ENCODE measurements around the gene MRPS2.

The MRPS2 gene

DNA sequence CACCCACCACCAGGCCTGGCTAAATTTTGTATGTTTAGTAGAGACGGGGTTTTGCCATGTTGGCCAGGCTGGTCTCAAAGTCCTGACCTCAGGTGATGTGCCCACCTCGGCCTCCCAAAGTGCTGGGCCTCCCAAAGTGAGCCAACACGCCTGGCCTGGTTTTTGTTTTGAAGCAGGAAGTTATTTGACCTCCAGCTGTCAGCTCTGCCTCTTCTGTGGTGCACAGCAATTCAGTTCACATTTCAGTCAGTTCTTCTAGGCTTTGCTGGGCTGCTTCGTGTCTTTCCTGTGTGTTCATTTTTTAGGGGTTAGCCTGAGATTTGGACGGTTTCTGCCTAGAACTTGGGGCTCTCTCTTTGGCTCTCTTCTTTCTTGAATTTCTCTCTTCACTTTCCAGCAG lies 29.7 kb downstream of the MRPS2 start:
- no peaks in the 10 kb centered on the region for H3K79me2 ChIP-seq (ENCODE audit: insufficient read depth, low read length)
- no peaks in the 10 kb centered on the region for H3K4me1 ChIP-seq (ENCODE audit: insufficient read depth, low read length, severe bottlenecking)
- H3K27ac ChIP-seq (ENCODE audit: low read depth, low read length, poor library complexity, severe bottlenecking) = no peak overlapping the region
- H3K4me3 ChIP-seq (ENCODE audit: low read depth, low read length, poor library complexity, severe bottlenecking) = no peak overlapping the region
- no peaks in the 10 kb centered on the region for H3K9me3 ChIP-seq (ENCODE audit: low read length)
- no peaks in the 10 kb centered on the region for H3K27me3 ChIP-seq (ENCODE audit: insufficient read depth, low read length)
- no peak for TF ChIP-seq EZH2 (IDR thresholded peaks at IDR 0.05; ENCODE audit: borderline replicate concordance, low read length)
- TF ChIP-seq, protein P1, sequence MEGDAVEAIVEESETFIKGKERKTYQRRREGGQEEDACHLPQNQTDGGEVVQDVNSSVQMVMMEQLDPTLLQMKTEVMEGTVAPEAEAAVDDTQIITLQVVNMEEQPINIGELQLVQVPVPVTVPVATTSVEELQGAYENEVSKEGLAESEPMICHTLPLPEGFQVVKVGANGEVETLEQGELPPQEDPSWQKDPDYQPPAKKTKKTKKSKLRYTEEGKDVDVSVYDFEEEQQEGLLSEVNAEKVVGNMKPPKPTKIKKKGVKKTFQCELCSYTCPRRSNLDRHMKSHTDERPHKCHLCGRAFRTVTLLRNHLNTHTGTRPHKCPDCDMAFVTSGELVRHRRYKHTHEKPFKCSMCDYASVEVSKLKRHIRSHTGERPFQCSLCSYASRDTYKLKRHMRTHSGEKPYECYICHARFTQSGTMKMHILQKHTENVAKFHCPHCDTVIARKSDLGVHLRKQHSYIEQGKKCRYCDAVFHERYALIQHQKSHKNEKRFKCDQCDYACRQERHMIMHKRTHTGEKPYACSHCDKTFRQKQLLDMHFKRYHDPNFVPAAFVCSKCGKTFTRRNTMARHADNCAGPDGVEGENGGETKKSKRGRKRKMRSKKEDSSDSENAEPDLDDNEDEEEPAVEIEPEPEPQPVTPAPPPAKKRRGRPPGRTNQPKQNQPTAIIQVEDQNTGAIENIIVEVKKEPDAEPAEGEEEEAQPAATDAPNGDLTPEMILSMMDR (IDR thresholded peaks at IDR 0.05; ENCODE audit: low read length) = no peak
- no peaks in the 10 kb centered on the region for H3F3A ChIP-seq (ENCODE audit: insufficient read depth, low read length)
- H3K4me2 ChIP-seq (ENCODE audit: low read length) = no peak overlapping the region
- H3K9me2 ChIP-seq (ENCODE audit: low read depth, low read length) = no peaks in the 10 kb centered on the region
- no peaks in the 10 kb centered on the region for H3K36me3 ChIP-seq (ENCODE audit: insufficient read depth, low read length)
- H3K9ac ChIP-seq (ENCODE audit: low read length) = no peak overlapping the region
- H4K20me1 ChIP-seq (ENCODE audit: insufficient read depth, low read length) = no peaks in the 10 kb centered on the region
- no peak overlapping the region for H2AFZ ChIP-seq (ENCODE audit: low read length)

DNA sequence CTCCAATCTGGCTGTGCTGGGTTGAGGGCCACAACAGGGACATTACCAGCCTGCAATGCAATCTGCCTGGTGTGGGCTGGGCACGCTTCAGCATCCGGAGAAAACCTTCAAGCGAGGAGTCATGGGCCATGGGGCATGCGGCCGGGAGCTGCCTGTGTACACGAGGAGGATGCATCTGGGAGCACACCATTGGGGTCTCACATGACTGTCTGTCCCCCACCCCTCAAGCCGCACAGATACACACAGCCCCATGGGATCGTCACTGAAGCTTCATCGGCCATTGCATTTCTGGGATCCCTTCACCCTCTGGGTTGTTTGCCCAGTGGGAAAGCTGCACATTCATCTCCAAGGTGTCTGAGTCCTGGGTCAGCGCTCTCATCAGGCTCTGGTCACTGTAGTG lies 30.6 kb downstream of the MRPS2 start:
- no peaks in the 10 kb centered on the region for H3F3A ChIP-seq (ENCODE audit: insufficient read depth, low read length)

DNA sequence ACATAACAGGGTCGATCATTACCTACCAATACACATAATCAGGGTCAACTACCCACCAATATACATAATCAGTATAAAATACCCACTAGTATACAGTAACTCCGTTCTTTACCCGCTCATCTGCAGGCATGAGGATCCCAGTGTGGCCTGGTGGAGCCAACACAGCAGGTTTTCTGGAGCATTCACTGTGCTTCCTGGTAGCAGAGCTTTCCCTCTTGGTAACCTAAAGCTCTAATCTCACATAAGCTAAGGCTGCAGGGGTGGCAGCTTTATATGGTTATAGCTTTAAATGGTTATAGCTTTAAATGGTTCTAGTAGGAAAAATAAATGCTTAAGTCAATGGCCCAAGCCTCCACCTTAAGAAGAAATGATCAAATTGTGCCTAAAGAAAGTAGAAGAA lies 32.6 kb downstream of the MRPS2 start:
- H4K20me1 ChIP-seq (ENCODE audit: insufficient read depth, low read length) = no peaks in the 10 kb centered on the region

More for the DNA sequence above, 30.6 kb downstream of the MRPS2 start:
- no peak overlapping the region for H2AFZ ChIP-seq (ENCODE audit: low read length)
- no peaks in the 10 kb centered on the region for H3K79me2 ChIP-seq (ENCODE audit: insufficient read depth, low read length)
- no peaks in the 10 kb centered on the region for H3K4me1 ChIP-seq (ENCODE audit: insufficient read depth, low read length, severe bottlenecking)
- no peaks in the 10 kb centered on the region for H3K9me3 ChIP-seq (ENCODE audit: low read length)
- no peak overlapping the region for H3K4me2 ChIP-seq (ENCODE audit: low read length)
- H3K27me3 ChIP-seq (ENCODE audit: insufficient read depth, low read length) = no peaks in the 10 kb centered on the region; the same call in 1 of the 2 replicates
- no peak overlapping the region for H3K27ac ChIP-seq (ENCODE audit: low read depth, low read length, poor library complexity, severe bottlenecking)
- H4K20me1 ChIP-seq (ENCODE audit: insufficient read depth, low read length) = no peaks in the 10 kb centered on the region
- no peaks in the 10 kb centered on the region for H3K36me3 ChIP-seq (ENCODE audit: insufficient read depth, low read length)
- no peaks in the 10 kb centered on the region for H3K9me2 ChIP-seq (ENCODE audit: low read depth, low read length)
- TF ChIP-seq, protein P1 (IDR thresholded peaks at IDR 0.05; ENCODE audit: low read length) = no peak
- TF ChIP-seq EZH2 (IDR thresholded peaks at IDR 0.05; ENCODE audit: borderline replicate concordance, low read length) = no peak
- H3K4me3 ChIP-seq (ENCODE audit: low read depth, low read length, poor library complexity, severe bottlenecking) = no peak overlapping the region
- H3K9ac ChIP-seq (ENCODE audit: low read length) = no peak overlapping the region

More for the DNA sequence above, 32.6 kb downstream of the MRPS2 start:
- H3K4me1 ChIP-seq (ENCODE audit: insufficient read depth, low read length, severe bottlenecking) = no peaks in the 10 kb centered on the region
- no peaks in the 10 kb centered on the region for H3K36me3 ChIP-seq (ENCODE audit: insufficient read depth, low read length)
- no peaks in the 10 kb centered on the region for H3K9me3 ChIP-seq (ENCODE audit: low read length)
- H2AFZ ChIP-seq (ENCODE audit: low read length) = no peak overlapping the region
- H3K4me3 ChIP-seq (ENCODE audit: low read depth, low read length, poor library complexity, severe bottlenecking) = no peak overlapping the region
- no peaks in the 10 kb centered on the region; the same call in 1 of the 2 replicates for H3K27me3 ChIP-seq (ENCODE audit: insufficient read depth, low read length)
- H3K4me2 ChIP-seq (ENCODE audit: low read length) = no peak overlapping the region
- no peak overlapping the region for H3K9ac ChIP-seq (ENCODE audit: low read length)
- H3K27ac ChIP-seq (ENCODE audit: low read depth, low read length, poor library complexity, severe bottlenecking) = no peak overlapping the region
- H3K79me2 ChIP-seq (ENCODE audit: insufficient read depth, low read length) = no peaks in the 10 kb centered on the region
- H3K9me2 ChIP-seq (ENCODE audit: low read depth, low read length) = no peaks in the 10 kb centered on the region
- H3F3A ChIP-seq (ENCODE audit: insufficient read depth, low read length) = no peaks in the 10 kb centered on the region
- no peak for TF ChIP-seq EZH2 (IDR thresholded peaks at IDR 0.05; ENCODE audit: borderline replicate concordance, low read length)
- TF ChIP-seq, protein P1 (IDR thresholded peaks at IDR 0.05; ENCODE audit: low read length) = no peak
